OCI-LY7 (cell line): ENCODE results near the gene MAP3K2. TPM values are rescaled to one million over a fixed set of nuclear protein-coding genes. Genes with fewer than 3 reads are reported as not detected.
"Not testable (repeated sequence)": the region's sequence is repeated elsewhere in the genome, so short reads cannot be mapped to it uniquely, and the experiment has no call there.

ENCODE experiments used
- BruUV-seq: library from RNA; stranded (reverse); fragments of 400-500 nt; replicated peaks from 2 replicates; lab custom pipeline; 2021; lab: Mats Ljungman, UMichigan
- CTCF ChIA-PET: fragments of 300-600 bp; sonication (Branson Sonifier 250); formaldehyde crosslinking; loops from one replicate; lab custom pipeline; 2022; ENCODE audit warnings: antibody characterized with exemption; ENCODE audit not compliant: unreplicated experiment; lab: Charles Lee
- POLR2A ChIA-PET: fragments of 300-600 bp; sonication (Branson Sonifier 250); formaldehyde crosslinking; loops from one replicate; lab custom pipeline; 2022; ENCODE audit warnings: antibody characterized with exemption; lab: Charles Lee
- DNase-seq: peaks from one replicate; pipeline ENCODE4 v3.0.0-alpha.2; 2015; ENCODE audit warnings: low spot score
- H2AFZ ChIP-seq: fragments of 200-600 bp; sonication (generic), shearing (Covaris generic); 2 replicates; pipeline ENCODE4 v1.6.1; 2014; ENCODE audit warnings: mild to moderate bottlenecking, antibody characterized with exemption, low read length, moderate library complexity
- H3K27ac ChIP-seq: fragments of 200-600 bp; sonication (generic); 2 replicates; pipeline ENCODE4 v1.5.1; 2014; ENCODE audit warnings: mixed run types, low read depth, mild to moderate bottlenecking, moderate library complexity, low read length, inconsistent platforms; ENCODE audit not compliant: poor library complexity, severe bottlenecking
- H3K36me3 ChIP-seq: fragments of 200-600 bp; sonication (generic); 2 replicates; pipeline ENCODE4 v1.6.1; 2014; ENCODE audit warnings: mild to moderate bottlenecking, antibody characterized with exemption, low read length, moderate library complexity, mixed read lengths; ENCODE audit not compliant: insufficient read depth
- H3K4me1 ChIP-seq: fragments of 200-600 bp; sonication (generic); 2 replicates; pipeline ENCODE4 v1.5.1; 2014; ENCODE audit warnings: mild to moderate bottlenecking, low read length; ENCODE audit not compliant: insufficient read depth, poor library complexity, severe bottlenecking
- H3K4me2 ChIP-seq: fragments of 200-600 bp; sonication (generic); 2 replicates; pipeline ENCODE4 v1.6.1; 2014; ENCODE audit warnings: mild to moderate bottlenecking, low read length
- H3K4me3 ChIP-seq: fragments of 200-600 bp; sonication (generic); 2 replicates; pipeline ENCODE4 v1.5.1; 2014; ENCODE audit warnings: mild to moderate bottlenecking, low read depth, low read length; ENCODE audit not compliant: poor library complexity, severe bottlenecking
- H3K79me2 ChIP-seq: fragments of 200-600 bp; sonication (generic); 2 replicates; pipeline ENCODE4 v1.6.1; 2016; ENCODE audit warnings: low read depth, mild to moderate bottlenecking, low read length, moderate library complexity, mixed read lengths; ENCODE audit not compliant: insufficient read depth
- H3K9me2 ChIP-seq: fragments of 200-600 bp; sonication (generic); 2 replicates; pipeline ENCODE4 v1.6.1; 2016; ENCODE audit warnings: mild to moderate bottlenecking, low read length, mixed read lengths; ENCODE audit not compliant: insufficient read depth
- H3K9me3 ChIP-seq: fragments of 200-600 bp; sonication (generic); 2 replicates; pipeline ENCODE4 v1.6.1; 2014; ENCODE audit warnings: mild to moderate bottlenecking, mixed run types, low read length, mixed read lengths
- H4K20me1 ChIP-seq: fragments of 200-600 bp; sonication (generic); 2 replicates; pipeline ENCODE4 v1.6.1; 2014; ENCODE audit warnings: mild to moderate bottlenecking, antibody characterized with exemption, low read length, moderate library complexity, mixed read lengths; ENCODE audit not compliant: insufficient read depth
- CTCF ChIP-seq: fragments of 200-600 bp; sonication (generic); conservative IDR thresholded peaks from 2 replicates; pipeline ENCODE4 v1.5.1; 2014; ENCODE audit warnings: mild to moderate bottlenecking, antibody characterized with exemption, low read length, moderate library complexity, mixed read lengths
- EZH2phosphoT487 ChIP-seq: fragments of 200-600 bp; sonication (generic); IDR thresholded peaks from 2 replicates; pipeline ENCODE4 v1.6.1; 2018; ENCODE audit warnings: low read depth, borderline replicate concordance, mild to moderate bottlenecking, mixed run types, antibody characterized with exemption, low read length, moderate library complexity, mixed read lengths
- intact Hi-C: fragments of 100-400 bp; cut with micrococcal nuclease; formaldehyde crosslinking; loops from one replicate; pipeline ENCODE4 v1.10.0; 2022; ENCODE audit not compliant: unreplicated experiment
- total RNA-seq, 2 experiments: library from RNA; depleted of rRNA in 1 of 2; stranded (reverse); fragments of >200 nt in 1 of 2; shearing (Covaris generic) in 1 of 2; gene quantifications; 2 replicates each; pipeline ENCODE4 v1.2.3, GENCODE V29; 2014 to 2022

Gene MAP3K2
- total RNA-seq, 2 experiments from 2014 or later: 33.2 to 52.5 TPM

- Histone ChIP-seq H3K27ac (no peak overlapping the region), H4K20me1 (no peaks in the 10 kb centered on the region), H3K9me3 (peaks cover 12% of the 10 kb centered on the region; the same call in 1 of the 2 replicates), H3K4me3 (no peak overlapping the region), H3K79me2 (no peaks in the 10 kb centered on the region), H2AFZ (peak overlapping the region; percentile 91; the same call in 1 of the 2 replicates), H3K9me2 (no peaks in the 10 kb centered on the region), H3K36me3 (no peaks in the 10 kb centered on the region), H3K4me2 (peak overlapping the region; percentile 43; the same call in 1 of the 2 replicates), H3K4me1 (peaks cover 46% of the 10 kb centered on the region)
- BruUV-seq: no TSS peak
- no peak for DNase-seq
- TF ChIP-seq EZH2phosphoT487 (no peak), CTCF (no peak)
- POLR2A ChIA-PET: interaction anchor here (0.6 to 1.4 kb wide), 4 partner anchors 22 to 492 kb away, joined by 3 to 8 read pairs (median 4); no protein-coding TSS in a partner anchor
- CTCF ChIA-PET: no interaction called here
- intact Hi-C loops: no loop called here
Measured at GRCh38 chr2:127411653-127412369, 24.0 kb upstream of the MAP3K2 start.

- Histone ChIP-seq H4K20me1 (no peaks in the 10 kb centered on the region), H3K79me2 (no peaks in the 10 kb centered on the region), H3K9me3 (peaks cover 12% of the 10 kb centered on the region; the same call in 1 of the 2 replicates), H3K9me2 (no peaks in the 10 kb centered on the region), H3K36me3 (no peaks in the 10 kb centered on the region), H3K4me3 (no peak overlapping the region), H2AFZ (peak overlapping the region; percentile 91), H3K4me1 (peaks cover 39% of the 10 kb centered on the region), H3K4me2 (peak overlapping the region; percentile 43; the same call in 1 of the 2 replicates), H3K27ac (no peak overlapping the region)
- BruUV-seq: no TSS peak
- ChIA-PET CTCF (no interaction called here), POLR2A (interaction anchor here (0.6 to 1.4 kb wide), 3 partner anchors 21 to 491 kb away, joined by 3 to 4 read pairs (median 3); no protein-coding TSS in a partner anchor)
- TF ChIP-seq CTCF (no peak), EZH2phosphoT487 (no peak)
- intact Hi-C loops: no loop called here
- no peak for DNase-seq
Measured at GRCh38 chr2:127410871-127411652, 23.3 kb upstream of the MAP3K2 start.

GRCh38 chr2:127409716-127410115, 21.9 kb upstream of the MAP3K2 start:
- peaks cover 41% of the 10 kb centered on the region for H3K4me1 ChIP-seq
- H2AFZ ChIP-seq, POLR2A ChIA-PET, H3K27ac ChIP-seq, DNase-seq, H3K4me2 ChIP-seq, H3K4me3 ChIP-seq, H3K9me2 ChIP-seq, H4K20me1 ChIP-seq, H3K36me3 ChIP-seq, BruUV-seq, intact Hi-C loops, H3K79me2 ChIP-seq, CTCF ChIA-PET: not testable (repeated sequence)
- H3K9me3 ChIP-seq: peaks cover 12% of the 10 kb centered on the region; the same call in 1 of the 2 replicates
